Measurements from ENCODE around the gene ZDHHC7.

ZDHHC7 gene

DNA sequence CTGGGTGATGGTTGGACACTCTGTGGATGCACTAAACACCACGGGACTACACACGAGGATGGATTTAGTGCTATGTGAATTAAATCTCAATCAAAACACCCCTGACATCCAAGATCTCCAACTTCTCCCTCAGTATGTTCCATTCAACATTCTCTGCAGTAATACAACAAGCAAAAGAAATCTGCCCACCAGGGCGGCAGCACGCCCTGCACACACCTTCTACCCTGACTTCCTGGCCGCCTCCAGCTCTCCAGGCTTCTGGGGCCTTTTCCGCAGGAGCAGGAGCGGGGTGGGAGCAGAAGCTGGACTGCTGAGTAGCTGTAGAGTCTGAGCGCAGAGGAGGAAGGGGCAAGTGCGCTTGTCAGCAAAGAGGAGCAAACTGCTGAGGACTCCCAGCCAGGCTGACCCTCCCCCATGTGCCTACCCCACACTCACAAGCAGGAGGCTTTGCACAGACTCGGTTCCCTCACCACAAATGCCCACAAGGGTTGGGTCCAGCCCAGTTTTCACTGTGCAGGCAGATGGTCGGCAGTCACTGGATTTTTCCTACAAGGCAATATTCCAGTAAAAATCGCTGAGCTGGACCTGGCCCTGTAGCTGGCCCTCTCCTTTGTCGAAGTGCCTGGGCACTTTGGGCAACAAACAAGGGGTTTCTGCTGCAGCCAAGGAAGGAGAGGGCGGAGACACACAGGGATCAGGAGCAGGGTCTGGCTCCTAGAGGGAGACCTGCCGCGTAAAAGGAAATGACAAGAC lies 22.8 kb downstream of the ZDHHC7 start:
- ChIA-PET POLR2A (no interaction called here), CTCF (interaction anchor here (0.6 to 1.0 kb wide), 4 partner anchors 17 to 202 kb away, joined by 3 read pairs; no protein-coding TSS in a partner anchor)
- Histone ChIP-seq H3K36me3 (ENCODE audit: control insufficient read depth in 2 of 2, insufficient read depth in 1 of 2, low read length in 2 of 2) (peaks cover 6 to 70% of the 10 kb centered on the region in 2 experiments), H3K4me3 (ENCODE audit: low read depth, low read length) (no peak overlapping the region), H3K27ac (ENCODE audit: extremely low read depth, low read depth, low read length) (no peak overlapping the region), H3K9me3 (ENCODE audit: control insufficient read depth, insufficient read depth, low read depth, low read length) (no peaks in the 10 kb centered on the region), H3K4me1 (ENCODE audit: control insufficient read depth, insufficient read depth, low read length) (no peaks in the 10 kb centered on the region)
- TF ChIP-seq ZNF660 (tag by site-specific recombination; IDR thresholded peaks at IDR 0.05) = no peak
- TF ChIP-seq ZNF677 (tag by site-specific recombination; IDR thresholded peaks at IDR 0.05) = no peak
- TF ChIP-seq ZNF19 (tag by site-specific recombination; IDR thresholded peaks at IDR 0.05; ENCODE audit: low read depth) = no peak
- TF ChIP-seq ZNF654 (tag by site-specific recombination; IDR thresholded peaks at IDR 0.05; ENCODE audit: low read depth) = no peak
- TF ChIP-seq, protein P1, sequence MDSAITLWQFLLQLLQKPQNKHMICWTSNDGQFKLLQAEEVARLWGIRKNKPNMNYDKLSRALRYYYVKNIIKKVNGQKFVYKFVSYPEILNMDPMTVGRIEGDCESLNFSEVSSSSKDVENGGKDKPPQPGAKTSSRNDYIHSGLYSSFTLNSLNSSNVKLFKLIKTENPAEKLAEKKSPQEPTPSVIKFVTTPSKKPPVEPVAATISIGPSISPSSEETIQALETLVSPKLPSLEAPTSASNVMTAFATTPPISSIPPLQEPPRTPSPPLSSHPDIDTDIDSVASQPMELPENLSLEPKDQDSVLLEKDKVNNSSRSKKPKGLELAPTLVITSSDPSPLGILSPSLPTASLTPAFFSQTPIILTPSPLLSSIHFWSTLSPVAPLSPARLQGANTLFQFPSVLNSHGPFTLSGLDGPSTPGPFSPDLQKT (IDR thresholded peaks at IDR 0.05; ENCODE audit: borderline replicate concordance, low read depth, low read length) = no peak
- TF ChIP-seq ZFHX2 (tag by site-specific recombination; conservative IDR thresholded peaks at IDR 0.05) = no peak
- no peak for TF ChIP-seq ZNF133 (tag by site-specific recombination; IDR thresholded peaks at IDR 0.05)
- no peak for TF ChIP-seq ZNF404 (tag by site-specific recombination; IDR thresholded peaks at IDR 0.05)
- no peak for TF ChIP-seq ZNF488 (tag by site-specific recombination; IDR thresholded peaks at IDR 0.05)
- no peak for TF ChIP-seq CTCF (tag by site-specific recombination; IDR thresholded peaks at IDR 0.05)
- TF ChIP-seq OSR2 (tag by site-specific recombination; IDR thresholded peaks at IDR 0.05) = no peak
- TF ChIP-seq ZBTB21 (tag by site-specific recombination; IDR thresholded peaks at IDR 0.05) = no peak
- TF ChIP-seq ZSCAN23 (tag by site-specific recombination; IDR thresholded peaks at IDR 0.05) = no peak
- TF ChIP-seq, protein P2, sequence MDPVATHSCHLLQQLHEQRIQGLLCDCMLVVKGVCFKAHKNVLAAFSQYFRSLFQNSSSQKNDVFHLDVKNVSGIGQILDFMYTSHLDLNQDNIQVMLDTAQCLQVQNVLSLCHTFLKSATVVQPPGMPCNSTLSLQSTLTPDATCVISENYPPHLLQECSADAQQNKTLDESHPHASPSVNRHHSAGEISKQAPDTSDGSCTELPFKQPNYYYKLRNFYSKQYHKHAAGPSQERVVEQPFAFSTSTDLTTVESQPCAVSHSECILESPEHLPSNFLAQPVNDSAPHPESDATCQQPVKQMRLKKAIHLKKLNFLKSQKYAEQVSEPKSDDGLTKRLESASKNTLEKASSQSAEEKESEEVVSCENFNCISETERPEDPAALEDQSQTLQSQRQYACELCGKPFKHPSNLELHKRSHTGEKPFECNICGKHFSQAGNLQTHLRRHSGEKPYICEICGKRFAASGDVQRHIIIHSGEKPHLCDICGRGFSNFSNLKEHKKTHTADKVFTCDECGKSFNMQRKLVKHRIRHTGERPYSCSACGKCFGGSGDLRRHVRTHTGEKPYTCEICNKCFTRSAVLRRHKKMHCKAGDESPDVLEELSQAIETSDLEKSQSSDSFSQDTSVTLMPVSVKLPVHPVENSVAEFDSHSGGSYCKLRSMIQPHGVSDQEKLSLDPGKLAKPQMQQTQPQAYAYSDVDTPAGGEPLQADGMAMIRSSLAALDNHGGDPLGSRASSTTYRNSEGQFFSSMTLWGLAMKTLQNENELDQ (tag by site-specific recombination; IDR thresholded peaks at IDR 0.05; ENCODE audit: low read depth) = no peak
- TF ChIP-seq GFI1B (tag by site-specific recombination; IDR thresholded peaks at IDR 0.05) = no peak
- TF ChIP-seq ZBTB48 (tag by site-specific recombination; IDR thresholded peaks at IDR 0.05) = no peak
- no peak for TF ChIP-seq ZNF239 (tag by site-specific recombination; IDR thresholded peaks at IDR 0.05)
- TF ChIP-seq ZBTB7A (tag by site-specific recombination; IDR thresholded peaks at IDR 0.05; ENCODE audit: low read depth) = no peak

- H3K4me3 ChIP-seq (ENCODE audit: low read depth, low read length) = no peak overlapping the region
- POLR2A ChIA-PET = no interaction called here
- CTCF ChIA-PET = no interaction called here
- no peaks in the 10 kb centered on the region for H3K4me1 ChIP-seq (ENCODE audit: control insufficient read depth, insufficient read depth, low read length)
- H3K9me3 ChIP-seq (ENCODE audit: control insufficient read depth, insufficient read depth, low read depth, low read length) = no peaks in the 10 kb centered on the region
- H3K36me3 ChIP-seq (ENCODE audit: control insufficient read depth in 2 of 2, insufficient read depth in 1 of 2, low read length in 2 of 2) = peaks cover 0 to 76% of the 10 kb centered on the region in 2 experiments
- no peak overlapping the region for H3K27ac ChIP-seq (ENCODE audit: extremely low read depth, low read depth, low read length)
- TF ChIP-seq ZNF362 (tag by site-specific recombination; IDR thresholded peaks at IDR 0.05) (no peak), ZBTB11 (tag by site-specific recombination; conservative IDR thresholded peaks at IDR 0.05; ENCODE audit: low read depth) (no peak), ZNF776 (tag by site-specific recombination; IDR thresholded peaks at IDR 0.05; ENCODE audit: borderline replicate concordance) (no peak)
- TF ChIP-seq, protein P3, sequence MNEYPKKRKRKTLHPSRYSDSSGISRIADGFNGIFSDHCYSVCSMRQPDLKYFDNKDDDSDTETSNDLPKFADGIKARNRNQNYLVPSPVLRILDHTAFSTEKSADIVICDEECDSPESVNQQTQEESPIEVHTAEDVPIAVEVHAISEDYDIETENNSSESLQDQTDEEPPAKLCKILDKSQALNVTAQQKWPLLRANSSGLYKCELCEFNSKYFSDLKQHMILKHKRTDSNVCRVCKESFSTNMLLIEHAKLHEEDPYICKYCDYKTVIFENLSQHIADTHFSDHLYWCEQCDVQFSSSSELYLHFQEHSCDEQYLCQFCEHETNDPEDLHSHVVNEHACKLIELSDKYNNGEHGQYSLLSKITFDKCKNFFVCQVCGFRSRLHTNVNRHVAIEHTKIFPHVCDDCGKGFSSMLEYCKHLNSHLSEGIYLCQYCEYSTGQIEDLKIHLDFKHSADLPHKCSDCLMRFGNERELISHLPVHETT (tag by site-specific recombination; IDR thresholded peaks at IDR 0.05) = no peak
Observed at GRCh38 chr16:84986879-84987278, 24.5 kb downstream of the ZDHHC7 start.

Measured in HEK293 (cell line).